HCT116 (cell line): Measurements from ENCODE around the gene GGNBP2. TPM values are rescaled to one million over a fixed set of nuclear protein-coding genes. Genes with fewer than 3 reads are reported as not detected.
A peak's percentile ranks its signal among the peaks of the same experiment; 100 is the strongest.

Source experiments
- ATAC-seq: fragments of 200-7000 bp; cut with Tn5 transposase; 2 replicates; pipeline ENCODE4 v1.9.1; 2020; ENCODE audit warnings: mild to moderate bottlenecking, moderate library complexity
- BruUV-seq: library from RNA; stranded (reverse); fragments of 400-500 nt; replicated peaks from 2 replicates; lab custom pipeline; 2021; lab: Mats Ljungman, UMichigan
- CTCF ChIA-PET: fragments of 300-600 bp; sonication (Branson Sonifier 250); formaldehyde crosslinking; loops from one replicate; lab custom pipeline; 2021; ENCODE audit warnings: antibody characterized with exemption; lab: Charles Lee
- POLR2A ChIA-PET: fragments of 300-600, 350-600 bp; sonication (Branson Sonifier 250); formaldehyde crosslinking; loops from one replicate; lab custom pipeline; 2021; ENCODE audit warnings: antibody characterized with exemption; lab: Charles Lee
- RAD21 ChIA-PET, 2 experiments: fragments of 300-600 bp; sonication (Branson Sonifier 250); formaldehyde crosslinking; loops; one replicate each; lab custom pipeline; 2023; ENCODE audit warnings: low total read pairs in 2 of 2; ENCODE audit not compliant: uncharacterized antibody in 2 of 2, unreplicated experiment in 2 of 2, low non-redundant PET in 1 of 2; lab: Charles Lee
- DNase-seq: peaks from one replicate; pipeline ENCODE4 v3.0.0-alpha.2; 2010; ENCODE audit warnings: low read depth, low spot score
- H2AFZ ChIP-seq: fragments of 200-600 bp; shearing (Covaris generic), sonication (generic); 2 replicates; pipeline ENCODE4 v1.6.1; 2017; ENCODE audit warnings: low read depth, mixed run types, mixed read lengths, antibody characterized with exemption, low read length; ENCODE audit not compliant: poor library complexity, severe bottlenecking
- H3K27ac ChIP-seq: 2 replicates; pipeline ENCODE4 v1.5.1; 2012; ENCODE audit warnings: low read depth, low read length
- H3K27me3 ChIP-seq: fragments of 200-600 bp; sonication (generic); 2 replicates; pipeline ENCODE4 v1.6.1; 2016; ENCODE audit warnings: mixed run types, low read length, mixed read lengths; ENCODE audit not compliant: insufficient read depth
- H3K36me3 ChIP-seq, 2 experiments: fragments of 200-500 bp in 1 of 2; fragments of 200-600 bp in 1 of 2; sonication (Bioruptor generic) in 1 of 2; sonication (generic) in 1 of 2; 2 replicates each; pipeline versions ENCODE4 v1.5.1 to v1.6.1; 2014 to 2016; ENCODE audit warnings: low read length in 2 of 2, inconsistent platforms in 1 of 2, mixed read lengths in 1 of 2, mixed run types in 1 of 2; ENCODE audit not compliant: insufficient read depth in 2 of 2, control insufficient read depth in 1 of 2
- H3K4me1 ChIP-seq, 2 experiments: fragments of 200-600 bp in 1 of 2; sonication (generic) in 1 of 2; 2 replicates each; pipeline versions ENCODE4 v1.5.1 to v1.6.1; 2012 to 2017; ENCODE audit warnings: low read length in 2 of 2, inconsistent platforms in 1 of 2, mild to moderate bottlenecking in 1 of 2, mixed read lengths in 1 of 2, mixed run types in 1 of 2, moderate library complexity in 1 of 2; ENCODE audit not compliant: insufficient read depth in 2 of 2, control insufficient read depth in 1 of 2
- H3K4me2 ChIP-seq: fragments of 200-600 bp; sonication (generic); 2 replicates; pipeline ENCODE4 v1.6.1; 2017; ENCODE audit warnings: mixed run types, low read length, mixed read lengths
- H3K4me3 ChIP-seq, 2 experiments: fragments of 200-600 bp in 1 of 2; sonication (generic) in 1 of 2; replicated peaks in 1 of 2; 2 replicates each; pipeline ENCODE4 v1.5.1; 2011 to 2016; ENCODE audit warnings: low read length in 2 of 2, control low read depth in 1 of 2, low read depth in 1 of 2, mild to moderate bottlenecking in 1 of 2, mixed read lengths in 1 of 2, mixed run types in 1 of 2
- H3K79me2 ChIP-seq: fragments of 200-600 bp; sonication (generic); 2 replicates; pipeline ENCODE4 v1.6.1; 2017; ENCODE audit warnings: mild to moderate bottlenecking, mixed run types, low read length, moderate library complexity, mixed read lengths; ENCODE audit not compliant: insufficient read depth
- H3K9ac ChIP-seq: fragments of 200-600 bp; sonication (generic); 2 replicates; pipeline ENCODE4 v1.6.1; 2016; ENCODE audit warnings: low read length, mixed read lengths
- H3K9me2 ChIP-seq: fragments of 200-600 bp; sonication (generic), shearing (Covaris generic); 2 replicates; pipeline ENCODE4 v1.6.1; 2017; ENCODE audit warnings: mixed run types, mild to moderate bottlenecking, moderate library complexity; ENCODE audit not compliant: insufficient read depth
- H3K9me3 ChIP-seq, 2 experiments: fragments of 200-500 bp in 1 of 2; fragments of 200-600 bp in 1 of 2; sonication (Bioruptor generic) in 1 of 2; sonication (generic) in 1 of 2; 2 replicates each; pipeline ENCODE4 v1.6.1; 2014 to 2017; ENCODE audit warnings: low read length in 2 of 2, mixed read lengths in 2 of 2, inconsistent platforms in 1 of 2, low read depth in 1 of 2, mild to moderate bottlenecking in 1 of 2, mixed run types in 1 of 2, moderate library complexity in 1 of 2; ENCODE audit not compliant: control insufficient read depth in 1 of 2, insufficient read depth in 1 of 2
- H4K20me1 ChIP-seq: fragments of 200-600 bp; sonication (generic), shearing (Covaris generic); 2 replicates; pipeline ENCODE4 v1.6.1; 2017; ENCODE audit warnings: mixed run types, mild to moderate bottlenecking, moderate library complexity; ENCODE audit not compliant: insufficient read depth
- CBX3 ChIP-seq: IDR thresholded peaks from 2 replicates; pipeline ENCODE4 v1.6.1; 2012; ENCODE audit warnings: low read depth
- EGR1 ChIP-seq: IDR thresholded peaks from 2 replicates; pipeline ENCODE4 v1.6.1; 2012; ENCODE audit warnings: low read depth
- ELF1 ChIP-seq: IDR thresholded peaks from 2 replicates; pipeline ENCODE4 v1.6.1; 2012; ENCODE audit warnings: low read depth, borderline replicate concordance
- EZH2 ChIP-seq: fragments of 200-600 bp; sonication (generic); IDR thresholded peaks from 2 replicates; pipeline ENCODE4 v1.6.1; 2017; ENCODE audit warnings: antibody characterized with exemption, mixed run types
- EZH2phosphoT487 ChIP-seq: fragments of 200-600 bp; IDR thresholded peaks from 2 replicates; pipeline ENCODE4 v1.6.1; 2018; ENCODE audit warnings: antibody characterized with exemption, borderline replicate concordance
- FOSL1 ChIP-seq: IDR thresholded peaks from 2 replicates; pipeline ENCODE4 v1.6.1; 2012; ENCODE audit warnings: low read depth
- JUND ChIP-seq: IDR thresholded peaks from 2 replicates; pipeline ENCODE4 v1.6.1; 2012
- POLR2A ChIP-seq: IDR thresholded peaks from 2 replicates; pipeline ENCODE4 v1.7.0; 2011; ENCODE audit warnings: borderline replicate concordance; ENCODE audit not compliant: insufficient read depth, insufficient read length; ENCODE audit errors: extremely low read depth
- POLR2AphosphoS5 ChIP-seq: IDR thresholded peaks from 2 replicates; pipeline ENCODE4 v1.6.1; 2011; ENCODE audit warnings: mild to moderate bottlenecking, low read depth, low read length, moderate library complexity
- RAD21 ChIP-seq: IDR thresholded peaks from 2 replicates; pipeline ENCODE4 v1.6.1; 2012; ENCODE audit warnings: low read depth, mild to moderate bottlenecking
- TCF7L2 ChIP-seq: IDR thresholded peaks from 2 replicates; pipeline ENCODE4 v1.7.0; 2011; ENCODE audit warnings: borderline replicate concordance, inconsistent platforms; ENCODE audit not compliant: insufficient read depth, insufficient read length; ENCODE audit errors: extremely low read depth
- YY1 ChIP-seq: IDR thresholded peaks from 2 replicates; pipeline ENCODE4 v1.6.1; 2011; ENCODE audit warnings: low read length, low read depth, moderate library complexity, mild to moderate bottlenecking; ENCODE audit not compliant: insufficient replicate concordance; ENCODE audit errors: extremely low read depth
- ZFX ChIP-seq: fragments of 450-650 bp; IDR thresholded peaks from 2 replicates; pipeline ENCODE4 v1.6.1; 2017
- ZNF274 ChIP-seq: fragments of 200-500 bp; sonication (Bioruptor generic); IDR thresholded peaks from 2 replicates; pipeline ENCODE4 v1.6.1; 2014; ENCODE audit warnings: mild to moderate bottlenecking, low read depth, low read length, inconsistent platforms
- intact Hi-C: fragments of 100-400 bp; cut with micrococcal nuclease; formaldehyde crosslinking; loops from 2 replicates; pipeline ENCODE4 v1.10.0; 2022
- total RNA-seq: library from RNA; stranded (reverse); gene quantifications from one replicate; pipeline ENCODE4 v1.2.1, GENCODE V29; 2021; ENCODE audit not compliant: unreplicated experiment

The GGNBP2 gene
- total RNA-seq, 1 experiment from 2014 or later: 58.2 TPM

DNA sequence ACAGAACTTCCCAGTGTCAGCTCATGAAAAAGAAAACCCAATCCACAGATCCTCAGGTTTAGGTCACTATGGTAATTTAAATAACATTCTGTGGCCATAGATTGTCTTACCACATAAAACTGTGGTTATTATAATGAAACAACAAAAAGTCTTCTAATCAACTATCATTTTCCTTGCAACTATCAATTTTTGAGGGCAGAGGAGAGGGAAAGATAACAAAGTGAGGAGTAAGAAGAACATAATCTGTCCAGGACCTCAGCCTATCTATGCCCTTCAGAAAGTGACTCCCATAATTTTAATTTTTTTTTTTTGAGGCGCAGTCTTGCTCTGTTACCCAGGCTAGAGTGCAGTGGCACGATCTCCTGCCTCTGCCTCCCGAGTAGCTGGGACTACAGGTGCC lies 4.0 kb upstream of the GGNBP2 start:
- Histone ChIP-seq H3K9me2 (no peaks in the 10 kb centered on the region), H3K4me1 (peaks cover 2 to 17% of the 10 kb centered on the region in 2 experiments; a peak in 3 of 4 replicates), H3K27me3 (no peaks in the 10 kb centered on the region), H3K9me3 (no peaks in the 10 kb centered on the region), H2AFZ (no peak overlapping the region), H3K27ac (no peak overlapping the region), H3K79me2 (peaks cover 50% of the 10 kb centered on the region), H3K4me3 (no peak overlapping the region), H3K9ac (no peak overlapping the region), H4K20me1 (no peaks in the 10 kb centered on the region), H3K36me3 (peaks cover 7 to 19% of the 10 kb centered on the region in 2 experiments; a peak in 3 of 4 replicates), H3K4me2 (no peak overlapping the region)
- CTCF ChIA-PET: no interaction called here
- RAD21 ChIA-PET: no interaction called here
- BruUV-seq: no TSS peak
- TF ChIP-seq FOSL1 (no peak), POLR2AphosphoS5 (0 out of 2 replicates have a peak, but pooled peaks have one; percentile 10), ZFX (no peak), EZH2phosphoT487 (no peak)
- intact Hi-C loops: no loop called here
- DNase-seq (no peak), ATAC-seq (no peak)
- POLR2A ChIA-PET: no interaction called here

GRCh38 chr17:36542755-36543154 lies 2.0 kb upstream of the GGNBP2 start:
- H3K9me3 ChIP-seq: no peaks in the 10 kb centered on the region
- no peak overlapping the region for H3K4me3 ChIP-seq
- H3K27ac ChIP-seq: no peak overlapping the region
- CTCF ChIA-PET: no interaction called here
- RAD21 ChIA-PET: no interaction called here
- BruUV-seq: no TSS peak
- no peaks in the 10 kb centered on the region for H3K27me3 ChIP-seq
- no peaks in the 10 kb centered on the region for H3K9me2 ChIP-seq
- peaks cover 5 to 13% of the 10 kb centered on the region in 2 experiments; a peak in 3 of 4 replicates for H3K36me3 ChIP-seq
- H3K79me2 ChIP-seq: peaks cover 50% of the 10 kb centered on the region
- H4K20me1 ChIP-seq: no peaks in the 10 kb centered on the region
- no peak for TF ChIP-seq TCF7L2
- TF ChIP-seq POLR2AphosphoS5: no peak
- no peak for TF ChIP-seq YY1
- no peak for TF ChIP-seq ZNF274
- TF ChIP-seq RAD21: no peak
- TF ChIP-seq EGR1: no peak
- no peak for TF ChIP-seq CBX3
- TF ChIP-seq JUND: no peak
- no peak for TF ChIP-seq EZH2phosphoT487
- TF ChIP-seq EZH2: no peak
- TF ChIP-seq POLR2A: no peak
- no peak for TF ChIP-seq ELF1
- no peak for TF ChIP-seq ZFX
- TF ChIP-seq, all 23 proteins: peak for 0
- Histone ChIP-seq H3K4me2 (peak overlapping the region; percentile 87; the same call in 1 of the 2 replicates), H3K9ac (no peak overlapping the region), H3K4me1 (peaks cover 10 to 26% of the 10 kb centered on the region in 2 experiments; a peak in 3 of 4 replicates), H2AFZ (no peak overlapping the region)
- no peak for DNase-seq
- POLR2A ChIA-PET: no interaction called here
- intact Hi-C loops: no loop called here
- no peak for ATAC-seq
